ENCODE measurements around the gene HCN1.

The HCN1 gene

GRCh38 chr5:45672271-45672670, 23.9 kb downstream of the HCN1 start:
- TF ChIP-seq CTCF (IDR thresholded peaks at IDR 0.05): no peak

GRCh38 chr5:45648744-45649143, 47.4 kb downstream of the HCN1 start:
- no peak for TF ChIP-seq CTCF (IDR thresholded peaks at IDR 0.05)

- TF ChIP-seq CTCF (IDR thresholded peaks at IDR 0.05): no peak
Observed at GRCh38 chr5:45643056-45643455, 53.1 kb downstream of the HCN1 start.

GRCh38 chr5:45642370-45642769, 53.8 kb downstream of the HCN1 start:
- no peak for TF ChIP-seq CTCF (IDR thresholded peaks at IDR 0.05)

- TF ChIP-seq CTCF (IDR thresholded peaks at IDR 0.05): peak; percentile 26; the same call in 1 of the 2 replicates
Observed at GRCh38 chr5:45639040-45639439, 57.1 kb downstream of the HCN1 start.

- no peak for TF ChIP-seq CTCF (IDR thresholded peaks at IDR 0.05)
Observed at GRCh38 chr5:45627076-45627656, 69.0 kb downstream of the HCN1 start.

GRCh38 chr5:45623832-45624231, 72.3 kb downstream of the HCN1 start:
- TF ChIP-seq CTCF (IDR thresholded peaks at IDR 0.05): no peak

- TF ChIP-seq CTCF (IDR thresholded peaks at IDR 0.05): no peak
Observed at GRCh38 chr5:45622365-45622764, 73.8 kb downstream of the HCN1 start.

Data from LNCAP (cell line).